Activated CD4-positive, alpha-beta T cell treated with anti-CD3 and anti-CD28 coated beads for 36 hours (primary cell): ENCODE results near the gene PIK3CD. TPM values are rescaled to one million over a fixed set of nuclear protein-coding genes. Genes with fewer than 3 reads are reported as not detected.

ENCODE experiments used
- ATAC-seq: fragments of 200-7000 bp; cut with Tn5 transposase; one replicate; pipeline ENCODE4 v1.10.0; 2021; ENCODE audit warnings: mild to moderate bottlenecking, moderate library complexity
- CTCF ChIA-PET: fragments of 350-600 bp; sonication (Branson Sonifier 250); formaldehyde crosslinking; loops from one replicate; lab custom pipeline; 2021; ENCODE audit warnings: antibody characterized with exemption; lab: Charles Lee
- POLR2A ChIA-PET: fragments of 350-600 bp; sonication (Branson Sonifier 250); formaldehyde crosslinking; loops from one replicate; lab custom pipeline; 2021; ENCODE audit warnings: antibody characterized with exemption, inconsistent platforms; lab: Charles Lee
- DNase-seq: peaks from one replicate; pipeline ENCODE4 v3.0.0-alpha.2; 2020
- H3K27ac Mint-ChIP-seq: one replicate; pipeline ENCODE4 v1.8.0; 2021; ENCODE audit warnings: mixed read lengths
- H3K27me3 Mint-ChIP-seq: one replicate; pipeline ENCODE4 v1.8.0; 2021; ENCODE audit warnings: mixed read lengths
- H3K36me3 Mint-ChIP-seq: one replicate; pipeline ENCODE4 v1.8.0; 2021; ENCODE audit warnings: low read depth, mixed read lengths
- H3K4me1 Mint-ChIP-seq: one replicate; pipeline ENCODE4 v1.8.0; 2021; ENCODE audit warnings: mixed read lengths
- H3K4me3 Mint-ChIP-seq: one replicate; pipeline ENCODE4 v1.8.0; 2021; ENCODE audit warnings: mild to moderate bottlenecking, moderate library complexity, mixed read lengths
- H3K9me3 Mint-ChIP-seq: one replicate; pipeline ENCODE4 v1.8.0; 2021; ENCODE audit warnings: low read depth, mixed read lengths
- intact Hi-C, 2 experiments: fragments of 100-400 bp; cut with DNase I in 1 of 2; cut with micrococcal nuclease in 1 of 2; formaldehyde crosslinking; loops; one replicate each; pipeline versions ENCODE4 v1.14.2 to v1.15.1; 2022 to 2024; cut with DNase I, micrococcal nuclease
- total RNA-seq, 2 experiments: library from RNA; stranded (reverse); gene quantifications; one replicate each; pipeline ENCODE4 v1.2.3, GENCODE V29; 2021

The PIK3CD gene
- total RNA-seq, 2 experiments from 2014 or later: 96.4 to 114 TPM

- ChIA-PET CTCF (interaction anchor here (1.0 to 9.2 kb wide), 7 partner anchors 11 to 210 kb away, joined by 3 to 100 read pairs (median 4); no protein-coding TSS in a partner anchor), POLR2A (interaction anchor here (0.6 to 5.8 kb wide), 5 partner anchors 10 to 55 kb away, joined by 3 to 49 read pairs (median 4); no protein-coding TSS in a partner anchor)
- peaks cover 74% of the 10 kb centered on the region for H3K4me1 Mint-ChIP-seq
- ATAC-seq (peak; percentile 55), DNase-seq (peak; percentile 80)
- H3K36me3 Mint-ChIP-seq: peaks cover 31% of the 10 kb centered on the region
- H3K9me3 Mint-ChIP-seq: no peaks in the 10 kb centered on the region
- H3K27ac Mint-ChIP-seq: peak overlapping the region; percentile 99
- no peaks in the 10 kb centered on the region for H3K27me3 Mint-ChIP-seq
- intact Hi-C loops: loop anchor here (1.0 to 10.0 kb wide), 11 partner anchors 15 to 1258 kb away; partner anchors contain the start of genes CTNNBIP1 (in 1 of the 2) and ENO1 (in 1 of the 2)
- peak overlapping the region; percentile 98 for H3K4me3 Mint-ChIP-seq
Measured at GRCh38 chr1:9654834-9655723, 3.5 kb downstream of the PIK3CD start.

GRCh38 chr1:9655836-9656235 is 4.3 kb downstream of the PIK3CD start:
- H3K4me1 Mint-ChIP-seq: peaks cover 77% of the 10 kb centered on the region
- H3K36me3 Mint-ChIP-seq: peaks cover 39% of the 10 kb centered on the region
- no peaks in the 10 kb centered on the region for H3K9me3 Mint-ChIP-seq
- ChIA-PET CTCF (interaction anchor here (0.7 to 9.2 kb wide), 4 partner anchors 11 to 66 kb away, joined by 3 to 100 read pairs (median 4); no protein-coding TSS in a partner anchor), POLR2A (interaction anchor here (1.3 to 5.8 kb wide), 2 partner anchors 11 to 26 kb away, joined by 4 to 49 read pairs; no protein-coding TSS in a partner anchor)
- intact Hi-C loops: loop anchor here (1.0 to 10.0 kb wide), 8 partner anchors 14 to 1039 kb away; partner anchors contain the start of gene ENO1 (in 1 of the 2)
- ATAC-seq (no peak), DNase-seq (peak; percentile 41)
- H3K4me3 Mint-ChIP-seq: peak overlapping the region; percentile 98
- H3K27ac Mint-ChIP-seq: peak overlapping the region; percentile 99
- no peaks in the 10 kb centered on the region for H3K27me3 Mint-ChIP-seq

DNA sequence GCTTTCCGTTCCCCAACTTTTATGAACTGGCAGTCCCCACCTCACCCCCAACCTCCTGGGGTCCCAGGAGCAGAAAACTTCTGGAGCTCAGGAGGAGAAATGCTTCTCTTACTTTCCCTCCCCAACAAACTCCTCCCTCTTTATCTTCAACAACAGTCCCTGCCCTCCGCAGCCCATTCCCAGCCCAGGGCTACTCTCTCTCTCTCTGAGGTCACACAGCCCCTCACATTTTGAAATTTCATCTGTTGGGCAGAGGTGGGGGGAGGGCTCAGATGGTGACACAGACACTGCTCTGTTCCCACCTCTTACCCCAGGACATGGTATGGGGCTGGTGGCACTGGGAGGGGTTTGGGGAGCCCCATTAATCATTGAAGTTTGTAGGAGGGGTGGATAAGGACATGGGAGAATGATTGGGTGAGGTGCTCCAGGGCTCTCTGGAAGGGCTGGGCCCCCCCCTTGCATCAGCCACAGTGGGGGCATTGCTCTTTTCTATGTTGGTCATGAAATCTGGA is 6.0 kb downstream of the PIK3CD start:
- ChIA-PET CTCF (interaction anchor here (0.5 to 9.2 kb wide), 3 partner anchors 11 to 34 kb away, joined by 3 to 100 read pairs (median 5); no protein-coding TSS in a partner anchor), POLR2A (no interaction called here)
- H3K9me3 Mint-ChIP-seq: no peaks in the 10 kb centered on the region
- H3K27ac Mint-ChIP-seq: peak overlapping the region; percentile 99
- H3K4me3 Mint-ChIP-seq: peak overlapping the region; percentile 26
- H3K27me3 Mint-ChIP-seq: no peaks in the 10 kb centered on the region
- intact Hi-C loops: loop anchor here in 1 of 2 experiments (10.0 kb wide), 2 partner anchors 783 to 1037 kb away; partner anchors contain the start of gene ENO1
- H3K4me1 Mint-ChIP-seq: peaks cover 77% of the 10 kb centered on the region
- DNase-seq: peak; percentile 57
- peaks cover 44% of the 10 kb centered on the region for H3K36me3 Mint-ChIP-seq
- ATAC-seq: peak; percentile 11

DNA sequence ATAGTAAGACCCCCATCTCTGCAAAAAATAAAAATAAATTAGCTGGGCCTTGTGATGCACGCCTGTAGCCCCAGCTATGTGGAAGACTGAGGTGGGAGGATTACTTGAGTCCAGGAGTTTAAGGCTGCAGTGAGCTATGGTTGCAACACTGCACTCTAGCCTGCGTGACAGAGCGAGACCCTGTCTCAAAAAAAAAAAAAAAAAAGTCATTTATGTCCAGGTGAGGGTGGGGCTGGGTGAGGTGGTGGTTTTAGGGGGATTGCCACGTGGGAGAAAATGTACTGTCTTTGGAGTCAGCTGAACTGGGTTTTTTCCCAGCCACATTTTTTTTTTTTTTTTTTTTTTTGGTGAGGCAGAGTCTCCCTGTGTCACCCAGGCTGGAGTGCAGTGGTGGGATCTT is 6.7 kb downstream of the PIK3CD start:
- H3K36me3 Mint-ChIP-seq: peaks cover 46% of the 10 kb centered on the region
- peak overlapping the region; percentile 99 for H3K27ac Mint-ChIP-seq
- peak overlapping the region; percentile 26 for H3K4me3 Mint-ChIP-seq
- ATAC-seq (peak; percentile 8), DNase-seq (peak; percentile 66)
- POLR2A ChIA-PET: no interaction called here
- H3K4me1 Mint-ChIP-seq: peaks cover 81% of the 10 kb centered on the region
- no peaks in the 10 kb centered on the region for H3K9me3 Mint-ChIP-seq
- CTCF ChIA-PET: interaction anchor here (0.5 to 9.2 kb wide), 6 partner anchors 10 to 269 kb away, joined by 3 to 100 read pairs (median 4); no protein-coding TSS in a partner anchor
- intact Hi-C loops: loop anchor here in 1 of 2 experiments (10.0 kb wide), 2 partner anchors 783 to 1037 kb away; partner anchors contain the start of gene ENO1
- H3K27me3 Mint-ChIP-seq: no peaks in the 10 kb centered on the region

DNA sequence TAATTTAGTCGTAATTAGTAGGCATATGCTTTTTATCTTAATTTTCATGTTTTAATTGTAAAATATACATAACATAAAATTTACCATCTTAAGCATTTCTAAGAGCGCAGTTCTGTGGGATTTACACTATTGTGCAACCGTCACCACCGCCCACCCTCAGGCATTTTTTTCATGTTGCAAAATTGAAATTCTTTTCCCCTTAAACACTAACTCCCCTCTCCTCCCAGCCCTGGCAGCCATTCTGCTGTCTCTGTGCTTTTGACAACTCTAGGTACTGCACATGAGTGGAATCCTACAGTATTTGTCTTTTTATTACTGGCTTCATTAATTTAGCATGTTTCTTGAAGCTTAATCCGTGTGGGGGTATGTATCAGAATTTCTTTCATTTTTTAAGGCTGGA is 7.8 kb downstream of the PIK3CD start:
- no peak for DNase-seq
- ChIA-PET CTCF (interaction anchor here (0.7 to 0.8 kb wide), 2 partner anchors 25 to 57 kb away, joined by 3 read pairs; no protein-coding TSS in a partner anchor), POLR2A (interaction anchor here (1.1 kb wide), 1 partner anchor 15 kb away, joined by 4 read pairs; no protein-coding TSS in a partner anchor)
- H3K4me1 Mint-ChIP-seq: peaks cover 74% of the 10 kb centered on the region
- no peaks in the 10 kb centered on the region for H3K9me3 Mint-ChIP-seq
- H3K4me3 Mint-ChIP-seq: peak overlapping the region; percentile 14
- peak overlapping the region; percentile 87 for H3K27ac Mint-ChIP-seq
- intact Hi-C loops: loop anchor here in 1 of 2 experiments (10.0 kb wide), 2 partner anchors 785 to 1035 kb away; partner anchors contain the start of gene ENO1
- no peaks in the 10 kb centered on the region for H3K27me3 Mint-ChIP-seq
- peaks cover 40% of the 10 kb centered on the region for H3K36me3 Mint-ChIP-seq
- ATAC-seq: no peak

DNA sequence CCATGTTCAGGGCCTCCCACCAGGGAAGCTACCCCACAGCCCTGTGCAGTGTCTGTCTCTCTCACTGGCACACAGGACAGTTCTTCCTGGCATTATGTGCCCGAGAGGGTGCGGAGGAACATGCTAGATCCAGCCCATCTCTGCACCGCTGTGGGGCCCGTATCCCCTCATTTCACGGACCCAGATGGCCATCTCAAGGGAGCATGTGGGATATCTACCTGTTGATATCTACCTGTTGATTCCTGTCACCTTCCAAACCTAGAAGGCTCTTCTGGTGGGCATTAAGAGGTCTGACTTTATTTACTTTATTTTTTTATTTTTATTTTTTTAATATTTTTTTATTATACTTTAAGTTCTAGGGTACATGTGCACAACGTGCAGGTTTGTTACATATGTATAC is 11.7 kb downstream of the PIK3CD start:
- no peak for ATAC-seq
- Mint-ChIP-seq H3K4me3 (no peak overlapping the region), H3K27me3 (no peaks in the 10 kb centered on the region), H3K27ac (no peak overlapping the region), H3K36me3 (peaks cover 57% of the 10 kb centered on the region), H3K4me1 (peaks cover 64% of the 10 kb centered on the region), H3K9me3 (no peaks in the 10 kb centered on the region)
- CTCF ChIA-PET: interaction anchor here (1.3 kb wide), 1 partner anchor 18 kb away, joined by 3 read pairs; no protein-coding TSS in a partner anchor
- no peak for DNase-seq
- POLR2A ChIA-PET: no interaction called here
- intact Hi-C loops: no loop called here

GRCh38 chr1:9665193-9665592 is 13.7 kb downstream of the PIK3CD start:
- intact Hi-C loops: no loop called here
- ChIA-PET POLR2A (interaction anchor here (0.6 to 0.7 kb wide), 4 partner anchors 10 to 67 kb away, joined by 4 to 7 read pairs (median 4); no protein-coding TSS in a partner anchor), CTCF (interaction anchor here (1.1 to 1.5 kb wide), 4 partner anchors 8 to 119 kb away, joined by 3 to 5 read pairs (median 4); no protein-coding TSS in a partner anchor)
- no peak overlapping the region for H3K4me3 Mint-ChIP-seq
- no peaks in the 10 kb centered on the region for H3K27me3 Mint-ChIP-seq
- peaks cover 64% of the 10 kb centered on the region for H3K4me1 Mint-ChIP-seq
- DNase-seq (no peak), ATAC-seq (no peak)
- peak overlapping the region; percentile 32 for H3K27ac Mint-ChIP-seq
- H3K36me3 Mint-ChIP-seq: peaks cover 61% of the 10 kb centered on the region
- no peaks in the 10 kb centered on the region for H3K9me3 Mint-ChIP-seq

DNA sequence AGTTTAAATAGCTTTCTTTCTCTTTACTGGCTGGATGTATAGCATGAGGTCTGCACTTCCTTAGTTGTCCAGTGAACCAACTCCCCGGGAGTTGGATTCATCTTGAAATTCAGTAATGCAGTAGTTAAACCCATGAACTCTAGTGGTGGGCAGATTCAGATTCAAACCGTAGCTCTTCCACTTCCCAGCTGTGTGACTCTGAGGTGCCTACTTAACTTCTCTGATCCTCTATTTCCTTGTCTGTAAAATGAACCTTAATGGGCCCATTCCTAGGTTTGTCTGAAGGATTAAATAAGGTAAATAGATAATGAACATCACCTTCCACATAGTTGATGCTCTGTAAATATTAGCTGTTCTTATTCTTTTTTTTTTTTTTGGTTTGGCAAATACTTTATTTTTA is 16.5 kb downstream of the PIK3CD start:
- ChIA-PET POLR2A (interaction anchor here (0.6 to 1.5 kb wide), 3 partner anchors 14 to 39 kb away, joined by 3 to 5 read pairs (median 4); no protein-coding TSS in a partner anchor), CTCF (interaction anchor here (0.6 to 3.3 kb wide), 10 partner anchors 10 to 93 kb away, joined by 3 to 38 read pairs (median 3); no protein-coding TSS in a partner anchor)
- peak overlapping the region; percentile 75 for H3K27ac Mint-ChIP-seq
- ATAC-seq (no peak), DNase-seq (no peak)
- H3K9me3 Mint-ChIP-seq: no peaks in the 10 kb centered on the region
- intact Hi-C loops: no loop called here
- H3K4me3 Mint-ChIP-seq: no peak overlapping the region
- no peaks in the 10 kb centered on the region for H3K27me3 Mint-ChIP-seq
- peaks cover 75% of the 10 kb centered on the region for H3K4me1 Mint-ChIP-seq
- H3K36me3 Mint-ChIP-seq: peaks cover 57% of the 10 kb centered on the region

DNA sequence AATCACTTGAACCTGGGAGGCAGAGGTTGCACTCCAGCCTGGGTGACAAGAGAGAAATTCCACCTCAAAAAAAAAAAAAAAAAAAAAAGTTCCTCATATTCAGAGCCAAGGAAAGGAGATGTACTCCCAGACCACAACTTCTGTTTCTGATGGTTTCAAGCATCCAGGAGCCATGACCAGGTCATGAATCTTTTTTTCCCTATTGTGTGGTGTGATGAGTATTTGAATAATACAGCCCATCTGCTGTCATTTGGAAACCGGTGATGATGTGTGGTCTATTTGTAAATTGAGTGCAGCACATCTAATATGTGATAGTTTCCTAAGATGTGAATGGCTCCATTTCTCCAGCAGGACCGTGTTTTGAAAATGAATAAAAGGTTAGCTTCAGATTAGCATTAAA is 18.6 kb downstream of the PIK3CD start:
- Mint-ChIP-seq H3K9me3 (no peaks in the 10 kb centered on the region), H3K27ac (peak overlapping the region; percentile 86), H3K4me1 (peaks cover 78% of the 10 kb centered on the region), H3K36me3 (peaks cover 59% of the 10 kb centered on the region), H3K4me3 (no peak overlapping the region), H3K27me3 (no peaks in the 10 kb centered on the region)
- ATAC-seq (peak; percentile 70), DNase-seq (peak; percentile 53)
- ChIA-PET POLR2A (no interaction called here), CTCF (interaction anchor here (1.1 to 1.7 kb wide), 3 partner anchors 18 to 26 kb away, joined by 3 to 4 read pairs (median 3); no protein-coding TSS in a partner anchor)
- intact Hi-C loops: loop anchor here (1.0 to 5.0 kb wide), 6 partner anchors 15 to 47 kb away; no protein-coding TSS in a partner anchor

GRCh38 chr1:9671377-9672140 is 20.0 kb downstream of the PIK3CD start:
- ATAC-seq (peak; percentile 82), DNase-seq (peak; percentile 51)
- Mint-ChIP-seq H3K36me3 (peaks cover 58% of the 10 kb centered on the region), H3K27ac (peak overlapping the region; percentile 86), H3K4me3 (no peak overlapping the region), H3K9me3 (no peaks in the 10 kb centered on the region), H3K4me1 (peaks cover 75% of the 10 kb centered on the region), H3K27me3 (no peaks in the 10 kb centered on the region)
- POLR2A ChIA-PET: interaction anchor here (0.9 to 1.3 kb wide), 4 partner anchors 15 to 45 kb away, joined by 4 to 7 read pairs (median 5); no protein-coding TSS in a partner anchor
- intact Hi-C loops: loop anchor here in 1 of 2 experiments (1.0 to 5.0 kb wide), 4 partner anchors 15 to 46 kb away; no protein-coding TSS in a partner anchor
- CTCF ChIA-PET: interaction anchor here (0.6 to 1.7 kb wide), 9 partner anchors 10 to 50 kb away, joined by 3 to 4 read pairs (median 3); no protein-coding TSS in a partner anchor
